ENCODE results near the gene RHO.
"Not testable (repeated sequence)": the region's sequence is repeated elsewhere in the genome, so short reads cannot be mapped to it uniquely, and the experiment has no call there.

RHO gene

GRCh38 chr3:129543156-129543790 is 14.8 kb downstream of the RHO start, which contains the start of gene H1-8:
TSS of gene H1-8 (plus strand) at chr3:129543175. CDS start at chr3:129543219, 44 bp downstream.
- no peak for DNase-seq (ENCODE audit: low spot score)

DNA sequence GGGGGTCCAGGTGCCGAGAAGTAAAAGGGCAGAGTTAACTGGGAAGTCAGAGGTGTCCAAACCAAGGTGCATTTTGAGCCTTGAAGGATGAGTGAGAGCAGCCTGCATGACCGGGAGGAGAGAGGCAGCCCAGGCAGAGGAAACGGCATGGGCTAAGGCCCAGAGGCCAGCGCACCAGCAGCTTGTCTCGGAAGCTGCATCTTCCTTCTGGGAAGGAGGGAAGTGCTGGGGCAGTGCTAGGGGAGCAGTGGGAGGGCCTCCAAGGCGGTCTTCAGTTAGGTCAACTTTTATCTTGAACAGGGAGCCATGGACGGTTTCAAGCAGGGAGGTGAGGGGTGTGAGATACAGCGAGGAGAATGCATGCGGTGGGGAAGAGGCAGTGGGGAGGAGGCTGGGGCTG is 15.6 kb downstream of the RHO start:
- no peak for DNase-seq (ENCODE audit: low spot score)

GRCh38 chr3:129545951-129546350 is 17.5 kb downstream of the RHO start:
- not testable (repeated sequence) for DNase-seq (ENCODE audit: low spot score)

DNA sequence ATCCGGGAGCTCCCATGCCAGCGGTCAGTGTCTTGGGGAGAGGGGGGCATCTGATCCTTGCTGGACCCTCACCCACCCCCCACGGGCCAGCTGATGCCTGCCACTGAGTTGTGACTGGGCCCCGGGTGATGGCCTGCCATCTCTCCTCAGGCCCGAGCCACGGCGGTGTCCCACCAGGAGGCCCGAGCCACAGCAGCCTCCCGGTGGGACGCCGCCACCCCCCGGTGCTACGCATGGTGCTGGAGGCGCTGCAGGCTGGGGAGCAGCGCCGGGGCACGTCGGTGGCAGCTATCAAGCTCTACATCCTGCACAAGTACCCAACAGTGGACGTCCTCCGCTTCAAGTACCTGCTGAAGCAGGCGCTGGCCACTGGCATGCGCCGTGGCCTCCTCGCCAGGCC is 18.8 kb downstream of the RHO start:
- no peak for DNase-seq (ENCODE audit: low spot score)

GRCh38 chr3:129548104-129548965 is 19.9 kb downstream of the RHO start:
- no peak for DNase-seq (ENCODE audit: low spot score)

DNA sequence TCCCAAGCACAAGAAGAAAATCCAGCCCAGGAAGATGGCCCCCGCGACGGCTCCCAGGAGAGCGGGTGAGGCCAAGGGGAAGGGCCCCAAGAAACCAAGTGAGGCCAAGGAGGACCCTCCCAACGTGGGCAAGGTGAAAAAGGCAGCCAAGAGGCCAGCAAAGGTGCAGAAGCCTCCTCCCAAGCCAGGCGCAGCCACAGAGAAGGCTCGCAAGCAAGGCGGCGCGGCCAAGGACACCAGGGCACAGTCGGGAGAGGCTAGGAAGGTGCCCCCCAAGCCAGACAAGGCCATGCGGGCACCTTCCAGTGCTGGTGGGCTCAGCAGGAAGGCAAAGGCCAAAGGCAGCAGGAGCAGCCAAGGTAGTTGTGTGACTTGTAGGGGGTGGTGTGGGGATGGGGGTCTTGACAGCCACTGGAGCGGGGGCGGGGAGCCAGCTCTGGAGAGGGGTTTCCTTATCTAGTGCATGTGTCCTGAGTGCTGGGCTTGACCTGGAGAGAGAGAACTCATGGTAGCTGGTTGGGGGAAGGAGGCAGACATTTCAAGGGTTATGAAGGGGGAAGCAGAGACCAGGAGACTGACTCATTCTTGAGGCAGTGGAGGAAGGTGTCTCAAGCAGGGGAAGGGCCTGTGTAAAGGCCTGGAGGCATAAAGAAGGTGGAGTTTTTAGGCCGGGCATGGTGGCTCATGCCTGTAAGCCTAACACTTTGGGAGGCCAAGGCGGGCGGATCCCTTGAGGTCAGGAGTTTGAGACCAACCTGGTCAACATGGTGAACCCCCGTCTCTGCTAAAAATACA is 20.8 kb downstream of the RHO start:
- no peak for DNase-seq (ENCODE audit: low spot score)

- DNase-seq (ENCODE audit: low spot score), result no peak
Measured at GRCh38 chr3:129549805-129550204, 21.4 kb downstream of the RHO start.

DNA sequence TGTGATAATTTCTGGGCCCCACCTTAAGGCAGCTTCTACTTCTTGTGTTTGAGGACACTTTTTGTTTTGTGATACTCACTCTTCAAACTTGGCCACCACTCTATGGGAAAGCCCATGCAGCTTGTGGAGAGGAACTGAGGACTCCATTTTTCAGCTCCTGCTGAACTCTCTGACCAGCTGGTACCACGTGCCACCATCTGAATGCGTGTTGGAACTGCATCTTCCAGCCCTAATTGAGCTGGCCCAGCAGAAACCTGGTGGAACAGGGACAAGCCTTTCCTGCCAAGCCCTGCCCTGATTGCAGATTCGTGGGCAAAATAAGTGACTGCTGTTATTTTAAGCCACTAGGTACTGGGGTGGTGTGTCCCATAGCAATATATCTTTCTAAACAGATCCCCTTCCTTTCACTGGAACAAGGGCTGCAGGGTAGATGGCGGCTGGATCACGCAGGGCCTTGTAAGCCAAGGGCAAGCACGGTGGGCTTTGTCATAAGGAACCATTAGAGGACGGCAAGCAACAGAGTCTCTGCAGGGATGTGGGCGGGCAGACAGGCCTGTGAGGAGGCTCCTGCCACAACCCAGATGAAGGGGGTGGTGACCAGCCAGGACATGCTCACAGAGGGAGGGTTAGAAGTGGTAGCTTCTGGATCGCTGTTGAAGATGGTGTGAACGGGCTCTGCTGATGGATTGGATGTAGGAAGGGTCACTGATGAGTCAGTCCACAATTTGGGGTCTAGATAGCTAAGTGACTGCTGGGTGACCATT is 24.0 kb downstream of the RHO start:
- no peak for DNase-seq (ENCODE audit: low spot score)

DNA sequence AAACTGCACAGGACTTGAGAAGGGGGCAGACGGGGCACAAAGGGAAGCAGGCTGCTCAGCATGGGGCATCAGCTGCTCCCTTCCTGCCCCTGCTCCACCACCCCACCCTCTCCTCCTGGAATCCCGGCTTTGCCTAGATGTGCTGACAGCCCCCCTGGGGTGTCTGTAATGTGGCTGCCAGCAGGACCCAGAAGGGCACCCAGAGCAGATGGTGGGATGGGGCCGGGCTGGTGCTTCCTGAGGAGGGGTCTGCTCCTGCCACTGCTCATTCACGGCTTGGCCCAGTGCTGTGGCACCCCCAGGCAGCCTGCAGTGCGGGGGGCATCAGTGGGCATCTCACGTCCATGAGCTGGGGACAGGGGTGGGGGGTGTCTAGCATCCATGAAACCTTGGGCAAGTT is 24.7 kb downstream of the RHO start:
- DNase-seq (ENCODE audit: low spot score), result no peak

DNA sequence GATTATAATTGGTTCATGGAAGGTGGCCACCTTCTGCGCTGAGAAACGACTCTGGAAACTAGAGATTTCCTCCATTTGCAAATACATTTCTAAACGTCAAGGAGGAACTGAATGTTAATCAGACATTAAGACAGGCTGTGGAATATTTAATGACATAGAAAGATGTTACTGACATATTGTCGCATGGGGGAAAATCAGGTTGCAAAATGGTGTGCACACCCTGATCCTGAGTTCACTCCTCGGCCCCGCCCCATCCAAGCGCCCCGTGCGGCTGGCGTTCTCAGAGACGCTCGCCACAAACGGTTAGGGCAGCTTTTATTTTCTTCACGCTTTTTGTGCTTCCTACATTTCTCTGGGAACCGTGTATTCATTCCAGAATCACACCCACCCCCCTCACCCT is 25.3 kb downstream of the RHO start:
- no peak for DNase-seq (ENCODE audit: low spot score)

DNA sequence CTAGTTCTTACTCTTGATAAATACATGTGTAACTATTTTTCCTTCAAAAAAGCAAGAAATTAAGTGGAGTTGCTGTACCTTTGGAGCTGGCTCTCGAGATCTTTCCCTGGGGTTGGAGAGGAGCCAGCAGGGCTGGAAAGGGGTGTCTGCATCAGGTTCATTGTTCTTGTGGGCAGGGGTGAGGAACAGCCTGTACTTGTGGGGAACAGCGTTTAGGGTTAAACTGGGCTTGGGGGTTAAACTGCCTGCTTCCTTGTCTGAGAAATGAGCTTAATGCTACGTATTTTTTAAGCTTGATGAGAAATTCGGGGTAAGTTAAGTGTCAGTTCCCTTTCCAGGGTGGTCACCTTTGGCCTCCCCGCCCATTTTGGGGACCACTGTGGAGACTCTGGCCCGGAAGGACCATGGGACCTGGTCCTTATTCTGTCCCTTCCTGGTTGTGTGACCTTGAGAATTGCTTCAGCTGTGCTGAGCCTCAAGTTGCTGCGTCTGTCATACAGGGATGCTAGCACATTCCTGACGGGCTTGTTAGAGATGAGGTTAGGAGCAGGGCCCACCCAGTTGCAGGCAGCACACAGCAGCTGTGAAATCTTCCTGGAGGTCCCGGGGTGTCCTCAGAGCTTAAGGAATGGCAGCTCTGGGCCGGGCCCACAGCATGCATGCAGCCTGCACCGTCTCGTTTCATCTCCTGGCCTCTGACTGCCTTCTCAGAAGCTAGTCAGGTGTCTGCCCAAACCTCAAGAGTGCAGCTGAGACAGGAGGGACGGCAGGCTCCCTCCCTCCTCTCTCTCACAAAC is 26.1 kb downstream of the RHO start:
- no peak for DNase-seq (ENCODE audit: low spot score)

GRCh38 chr3:129555153-129555550 is 26.7 kb downstream of the RHO start:
- DNase-seq (ENCODE audit: low spot score), result no peak

GRCh38 chr3:129555616-129556357 is 27.3 kb downstream of the RHO start:
- no peak for DNase-seq (ENCODE audit: low spot score)

- DNase-seq (ENCODE audit: low spot score), result no peak
Measured at GRCh38 chr3:129556358-129556695, 27.9 kb downstream of the RHO start.

GRCh38 chr3:129556890-129557547 is 28.6 kb downstream of the RHO start:
- DNase-seq (ENCODE audit: low spot score), result no peak

DNA sequence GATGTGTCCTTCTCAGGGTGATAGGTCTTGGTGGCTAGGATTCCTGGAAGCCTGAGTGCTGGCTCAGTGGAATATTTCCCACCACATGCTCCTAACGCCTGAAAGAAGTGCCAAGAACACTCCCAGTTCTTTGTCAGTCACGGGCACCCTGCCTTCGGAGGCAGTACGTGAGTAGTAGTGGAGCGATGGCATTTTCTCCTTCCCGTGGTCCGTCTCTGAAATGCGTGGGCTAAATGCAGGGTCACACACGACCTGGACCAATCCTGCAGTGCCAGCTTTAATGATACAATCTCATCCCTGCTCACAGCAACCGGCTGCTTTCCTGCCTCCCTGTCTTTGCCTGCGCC is 29.1 kb downstream of the RHO start:
- DNase-seq (ENCODE audit: low spot score), result no peak

- no peak for DNase-seq (ENCODE audit: low spot score)
Measured at GRCh38 chr3:129558081-129558771, 29.8 kb downstream of the RHO start.

DNA sequence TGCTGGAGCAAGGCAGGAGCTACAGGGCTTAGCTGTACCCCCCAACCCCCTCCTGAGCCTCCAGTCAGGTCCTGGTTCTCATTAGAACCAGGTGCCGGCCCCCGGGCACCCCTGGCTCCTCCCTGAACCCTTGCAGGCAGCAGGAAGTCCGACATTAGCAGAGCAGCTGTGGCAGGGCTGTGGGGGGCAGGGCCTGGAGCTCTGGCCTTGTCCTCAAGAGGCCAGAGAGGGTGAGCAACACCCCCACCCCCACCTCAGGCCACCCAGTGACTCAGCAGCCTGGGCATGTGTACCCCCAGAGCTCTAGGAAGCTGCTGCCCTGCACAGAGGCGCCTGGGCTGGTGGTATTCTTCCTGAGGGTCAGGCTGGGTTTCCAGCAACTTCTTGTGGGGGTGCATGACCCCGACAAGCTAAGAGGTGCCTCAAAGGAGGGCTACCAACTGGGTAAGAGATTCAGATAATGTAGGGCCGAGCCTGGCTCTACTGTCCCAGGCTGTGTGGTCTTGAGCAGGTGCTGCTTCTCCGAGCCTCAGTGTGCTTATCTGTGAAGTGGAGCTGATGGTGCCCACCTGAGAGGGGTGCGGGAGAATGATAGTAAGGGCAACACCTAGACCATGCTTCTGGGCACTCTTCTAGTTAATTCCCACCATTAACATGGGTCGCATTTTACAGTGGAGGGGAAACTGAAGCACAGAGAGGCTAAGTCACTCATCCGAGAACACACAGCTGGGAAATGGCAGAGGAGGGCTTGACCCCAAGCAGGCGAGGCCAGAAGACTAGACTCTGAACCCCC is 30.5 kb downstream of the RHO start:
- DNase-seq (ENCODE audit: low spot score), result no peak
